ENCODE measurements around the gene DNER. TPM values are rescaled to one million over a fixed set of nuclear protein-coding genes. Genes with fewer than 3 reads are reported as not detected.

The DNER gene
- total RNA-seq, 1 experiment from 2014 or later = 2.9 TPM

DNA sequence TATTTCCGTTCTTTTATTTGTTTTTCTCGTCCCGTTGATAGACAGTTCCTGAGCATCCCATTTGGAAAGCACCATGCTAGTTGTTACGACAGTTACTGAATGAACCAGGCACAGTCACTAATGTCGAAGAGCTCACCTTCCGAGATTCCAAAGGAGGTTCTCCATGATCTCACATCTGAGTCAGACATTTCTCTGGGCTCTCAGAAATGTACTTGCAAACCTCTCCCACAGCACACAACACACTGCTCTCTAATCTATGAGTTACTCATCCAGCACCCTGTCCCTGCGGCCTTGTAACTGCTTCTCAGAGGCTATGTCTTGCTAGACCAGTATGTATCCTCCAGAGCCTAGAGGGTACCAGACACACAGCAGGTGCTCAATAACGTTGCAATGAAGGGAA, 174.7 kb downstream of the DNER start:
- Histone ChIP-seq H3K9me3 (ENCODE audit: control insufficient read depth in 1 of 2, insufficient read depth in 1 of 2, low read depth in 1 of 2, low read length in 2 of 2) (no peaks in the 10 kb centered on the region), H3K4me1 (ENCODE audit: control insufficient read depth in 1 of 2, insufficient read depth in 2 of 2, low read length in 2 of 2) (no peaks in the 10 kb centered on the region), H3K36me3 (ENCODE audit: control insufficient read depth in 1 of 2, insufficient read depth in 2 of 2, low read length in 2 of 2) (no peaks in the 10 kb centered on the region), H3K9me2 (ENCODE audit: insufficient read depth) (no peaks in the 10 kb centered on the region), H4K20me1 (ENCODE audit: insufficient read depth) (no peaks in the 10 kb centered on the region), H3K4me3 (replicated peaks in 1 of 2; ENCODE audit: low read depth in 1 of 2, low read length in 2 of 2) (no peak overlapping the region), H3K4me2 (ENCODE audit: low read length) (no peak overlapping the region), H3K9ac (ENCODE audit: low read length) (no peak overlapping the region), H3K27ac (ENCODE audit: low read depth, low read length) (no peak overlapping the region), H2AFZ (ENCODE audit: low read depth, low read length, poor library complexity, severe bottlenecking) (no peak overlapping the region), H3K27me3 (ENCODE audit: insufficient read depth, low read length) (no peaks in the 10 kb centered on the region), H3K79me2 (ENCODE audit: insufficient read depth, low read length) (no peaks in the 10 kb centered on the region)
- intact Hi-C loops (cut with micrococcal nuclease) = no loop called here
- no TSS peak for BruUV-seq (replicated peaks)
- no peak for DNase-seq (ENCODE audit: low read depth, low spot score)
- TF ChIP-seq ZFX (IDR thresholded peaks at IDR 0.05) (no peak), SP1 (IDR thresholded peaks at IDR 0.05; ENCODE audit: low read depth) (no peak)
- TF ChIP-seq, protein P1, sequence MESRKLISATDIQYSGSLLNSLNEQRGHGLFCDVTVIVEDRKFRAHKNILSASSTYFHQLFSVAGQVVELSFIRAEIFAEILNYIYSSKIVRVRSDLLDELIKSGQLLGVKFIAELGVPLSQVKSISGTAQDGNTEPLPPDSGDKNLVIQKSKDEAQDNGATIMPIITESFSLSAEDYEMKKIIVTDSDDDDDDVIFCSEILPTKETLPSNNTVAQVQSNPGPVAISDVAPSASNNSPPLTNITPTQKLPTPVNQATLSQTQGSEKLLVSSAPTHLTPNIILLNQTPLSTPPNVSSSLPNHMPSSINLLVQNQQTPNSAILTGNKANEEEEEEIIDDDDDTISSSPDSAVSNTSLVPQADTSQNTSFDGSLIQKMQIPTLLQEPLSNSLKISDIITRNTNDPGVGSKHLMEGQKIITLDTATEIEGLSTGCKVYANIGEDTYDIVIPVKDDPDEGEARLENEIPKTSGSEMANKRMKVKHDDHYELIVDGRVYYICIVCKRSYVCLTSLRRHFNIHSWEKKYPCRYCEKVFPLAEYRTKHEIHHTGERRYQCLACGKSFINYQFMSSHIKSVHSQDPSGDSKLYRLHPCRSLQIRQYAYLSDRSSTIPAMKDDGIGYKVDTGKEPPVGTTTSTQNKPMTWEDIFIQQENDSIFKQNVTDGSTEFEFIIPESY (IDR thresholded peaks at IDR 0.05; ENCODE audit: extremely low read depth, insufficient replicate concordance, low read length) = no peak
- no peak for ATAC-seq
- ChIA-PET POLR2A (no interaction called here), RAD21 (ENCODE audit: low non-redundant PET in 1 of 2, low total read pairs in 2 of 2, uncharacterized antibody in 2 of 2, unreplicated experiment in 2 of 2) (no interaction called here), CTCF (no interaction called here)

DNA sequence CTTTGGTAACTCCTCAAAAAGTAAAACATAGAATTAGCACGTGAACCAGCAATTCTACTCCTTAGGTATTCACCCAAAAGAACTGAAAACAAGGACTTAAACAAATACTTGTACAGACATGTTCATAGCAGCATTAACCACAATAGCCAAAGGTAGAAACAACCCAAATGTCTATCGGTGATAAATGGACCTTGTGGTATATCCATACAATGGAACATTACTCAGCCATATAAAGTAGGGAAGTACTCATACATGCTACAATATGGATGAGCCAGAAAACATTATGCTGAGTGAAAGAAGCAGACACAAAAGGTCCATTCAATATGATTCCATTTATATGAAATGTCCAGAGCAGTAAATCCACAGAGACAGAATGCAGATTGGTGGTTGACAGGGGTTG, 182.8 kb downstream of the DNER start:
- intact Hi-C loops (cut with micrococcal nuclease) = no loop called here
- DNase-seq (ENCODE audit: low read depth, low spot score) (no peak), ATAC-seq (no peak)
- no peaks in the 10 kb centered on the region; a peak in 1 of 4 replicates for H3K9me3 ChIP-seq (ENCODE audit: control insufficient read depth in 1 of 2, insufficient read depth in 1 of 2, low read depth in 1 of 2, low read length in 2 of 2)
- no peak overlapping the region for H3K4me2 ChIP-seq (ENCODE audit: low read length)
- RAD21 ChIA-PET (ENCODE audit: low non-redundant PET in 1 of 2, low total read pairs in 2 of 2, uncharacterized antibody in 2 of 2, unreplicated experiment in 2 of 2) = no interaction called here
- no TSS peak for BruUV-seq (replicated peaks)
- TF ChIP-seq, protein P2, sequence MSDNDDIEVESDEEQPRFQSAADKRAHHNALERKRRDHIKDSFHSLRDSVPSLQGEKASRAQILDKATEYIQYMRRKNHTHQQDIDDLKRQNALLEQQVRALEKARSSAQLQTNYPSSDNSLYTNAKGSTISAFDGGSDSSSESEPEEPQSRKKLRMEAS (IDR thresholded peaks at IDR 0.05) = no peak
- TF ChIP-seq SRF (IDR thresholded peaks at IDR 0.05; ENCODE audit: low read depth) = no peak
- TF ChIP-seq, protein P3, sequence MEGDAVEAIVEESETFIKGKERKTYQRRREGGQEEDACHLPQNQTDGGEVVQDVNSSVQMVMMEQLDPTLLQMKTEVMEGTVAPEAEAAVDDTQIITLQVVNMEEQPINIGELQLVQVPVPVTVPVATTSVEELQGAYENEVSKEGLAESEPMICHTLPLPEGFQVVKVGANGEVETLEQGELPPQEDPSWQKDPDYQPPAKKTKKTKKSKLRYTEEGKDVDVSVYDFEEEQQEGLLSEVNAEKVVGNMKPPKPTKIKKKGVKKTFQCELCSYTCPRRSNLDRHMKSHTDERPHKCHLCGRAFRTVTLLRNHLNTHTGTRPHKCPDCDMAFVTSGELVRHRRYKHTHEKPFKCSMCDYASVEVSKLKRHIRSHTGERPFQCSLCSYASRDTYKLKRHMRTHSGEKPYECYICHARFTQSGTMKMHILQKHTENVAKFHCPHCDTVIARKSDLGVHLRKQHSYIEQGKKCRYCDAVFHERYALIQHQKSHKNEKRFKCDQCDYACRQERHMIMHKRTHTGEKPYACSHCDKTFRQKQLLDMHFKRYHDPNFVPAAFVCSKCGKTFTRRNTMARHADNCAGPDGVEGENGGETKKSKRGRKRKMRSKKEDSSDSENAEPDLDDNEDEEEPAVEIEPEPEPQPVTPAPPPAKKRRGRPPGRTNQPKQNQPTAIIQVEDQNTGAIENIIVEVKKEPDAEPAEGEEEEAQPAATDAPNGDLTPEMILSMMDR (IDR thresholded peaks at IDR 0.05 in 2 of 3, conservative IDR thresholded peaks at IDR 0.05 in 1 of 3; ENCODE audit: borderline replicate concordance in 1 of 3, insufficient read depth in 1 of 3, low read depth in 2 of 3, low read length in 2 of 3) = no peak
- H3K36me3 ChIP-seq (ENCODE audit: control insufficient read depth in 1 of 2, insufficient read depth in 2 of 2, low read length in 2 of 2) = no peaks in the 10 kb centered on the region
- no peaks in the 10 kb centered on the region for H4K20me1 ChIP-seq (ENCODE audit: insufficient read depth)
- no peaks in the 10 kb centered on the region for H3K27me3 ChIP-seq (ENCODE audit: insufficient read depth, low read length)
- H3K79me2 ChIP-seq (ENCODE audit: insufficient read depth, low read length) = no peaks in the 10 kb centered on the region
- H3K27ac ChIP-seq (ENCODE audit: low read depth, low read length) = no peak overlapping the region
- no peaks in the 10 kb centered on the region for H3K9me2 ChIP-seq (ENCODE audit: insufficient read depth)
- CTCF ChIA-PET = no interaction called here
- no peak overlapping the region for H3K9ac ChIP-seq (ENCODE audit: low read length)
- POLR2A ChIA-PET = no interaction called here
- no peak overlapping the region for H3K4me3 ChIP-seq (replicated peaks in 1 of 2; ENCODE audit: low read depth in 1 of 2, low read length in 2 of 2)
- H2AFZ ChIP-seq (ENCODE audit: low read depth, low read length, poor library complexity, severe bottlenecking) = no peak overlapping the region
- H3K4me1 ChIP-seq (ENCODE audit: control insufficient read depth in 1 of 2, insufficient read depth in 2 of 2, low read length in 2 of 2) = no peaks in the 10 kb centered on the region

All from HCT116 (cell line).